Neutrophil (primary cell): Measurements from ENCODE around the gene BCAS1.

Experiments used
- H3K27ac ChIP-seq: fragments of 200-600 bp; sonication (generic); 2 replicates; pipeline ENCODE4 v1.5.1; 2016; ENCODE audit warnings: mild to moderate bottlenecking, moderate library complexity
- H3K27me3 ChIP-seq: fragments of 200-600 bp; sonication (generic); 2 replicates; pipeline ENCODE4 v1.6.0; 2016; ENCODE audit warnings: mild to moderate bottlenecking
- H3K36me3 ChIP-seq: fragments of 200-600 bp; sonication (generic); 2 replicates; pipeline ENCODE4 v1.5.1; 2017
- H3K4me1 ChIP-seq, 2 experiments: fragments of 200-600 bp in 1 of 2; sonication (generic) in 1 of 2; 1 replicate in 1 of 2; 2 replicates in 1 of 2; pipeline versions ENCODE4 v1.5.1 to v1.6.1; 2013 to 2016; ENCODE audit warnings: low read depth in 1 of 2, low read length in 1 of 2, mild to moderate bottlenecking in 1 of 2, moderate library complexity in 1 of 2; ENCODE audit not compliant: control insufficient read depth in 1 of 2, insufficient read depth in 1 of 2
- H3K4me3 ChIP-seq, 2 experiments: fragments of 200-600 bp in 1 of 2; sonication (generic) in 1 of 2; 1 replicate in 1 of 2; 2 replicates in 1 of 2; pipeline ENCODE4 v1.5.1; 2013 to 2016; ENCODE audit warnings: low read depth in 1 of 2, low read length in 1 of 2, mild to moderate bottlenecking in 1 of 2, moderate library complexity in 1 of 2
- H3K9me3 ChIP-seq: fragments of 200-600 bp; sonication (generic); 2 replicates; pipeline ENCODE4 v1.5.1; 2016
- CTCF ChIP-seq: fragments of 200-600 bp; sonication (generic); IDR thresholded peaks from 2 replicates; pipeline ENCODE4 v1.5.1; 2016; ENCODE audit warnings: antibody characterized with exemption

BCAS1 gene

GRCh38 chr20:53970232-53970631 lies 100.2 kb downstream of the BCAS1 start:
- Histone ChIP-seq H3K36me3 (no peaks in the 10 kb centered on the region), H3K27me3 (no peaks in the 10 kb centered on the region), H3K4me3 (no peak overlapping the region), H3K9me3 (no peaks in the 10 kb centered on the region), H3K27ac (no peak overlapping the region), H3K4me1 (no peaks in the 10 kb centered on the region)
- no peak for TF ChIP-seq CTCF

DNA sequence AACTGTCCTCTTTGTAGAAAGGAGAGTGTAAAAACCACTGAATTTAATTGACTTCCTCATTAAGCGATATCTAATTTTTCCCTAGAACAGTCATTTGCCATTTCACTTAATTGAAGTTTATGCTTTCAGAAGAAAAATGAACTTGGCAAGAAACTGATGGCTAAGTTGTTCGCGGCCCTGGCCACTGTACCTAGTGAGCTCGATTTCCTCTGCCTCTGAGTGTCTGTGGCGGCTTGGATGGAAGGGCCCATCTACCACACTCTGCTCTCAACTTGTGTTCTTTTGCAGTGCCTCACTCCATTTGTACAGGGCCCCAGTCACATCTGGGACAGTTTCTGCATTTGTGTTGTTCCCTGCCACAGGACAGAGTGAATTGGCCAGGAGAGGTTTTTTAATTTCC lies 102.9 kb downstream of the BCAS1 start:
- no peak overlapping the region for H3K4me3 ChIP-seq
- no peaks in the 10 kb centered on the region for H3K4me1 ChIP-seq
- TF ChIP-seq CTCF, result no peak
- no peak overlapping the region for H3K27ac ChIP-seq
- no peaks in the 10 kb centered on the region for H3K9me3 ChIP-seq
- H3K36me3 ChIP-seq, result no peaks in the 10 kb centered on the region
- no peaks in the 10 kb centered on the region for H3K27me3 ChIP-seq

DNA sequence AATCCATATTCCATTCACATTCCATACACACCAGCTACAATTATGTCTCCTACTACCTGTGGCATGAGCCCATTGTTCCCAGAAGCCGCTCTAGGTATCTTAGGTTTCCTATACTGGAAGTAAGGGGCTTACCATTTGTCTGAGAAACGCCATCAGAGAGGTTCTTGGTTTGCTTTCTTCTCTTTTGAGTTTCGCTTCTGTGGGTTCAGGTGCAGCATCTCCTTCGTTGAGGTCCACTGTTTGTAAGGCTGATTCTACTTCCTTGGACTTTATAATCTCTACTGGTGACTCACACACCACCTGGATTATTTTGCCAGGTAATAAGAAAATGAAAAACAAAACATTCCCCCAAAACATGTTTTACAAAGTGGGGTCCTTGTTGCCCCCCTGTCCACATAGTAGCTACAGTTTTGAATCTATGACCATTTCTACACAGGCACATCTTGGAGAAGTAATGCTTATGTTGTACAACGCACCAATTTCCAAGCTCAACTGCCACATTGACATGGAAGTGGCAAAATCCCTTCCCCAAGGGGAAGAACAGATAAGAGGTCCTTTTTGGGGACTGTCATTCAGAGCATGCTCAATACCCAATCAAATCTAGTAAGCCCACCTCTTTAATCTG lies 103.5 kb downstream of the BCAS1 start:
- Histone ChIP-seq H3K9me3 (no peaks in the 10 kb centered on the region), H3K36me3 (no peaks in the 10 kb centered on the region), H3K4me1 (no peaks in the 10 kb centered on the region), H3K4me3 (no peak overlapping the region), H3K27me3 (peaks cover 6% of the 10 kb centered on the region), H3K27ac (no peak overlapping the region)
- no peak for TF ChIP-seq CTCF

DNA sequence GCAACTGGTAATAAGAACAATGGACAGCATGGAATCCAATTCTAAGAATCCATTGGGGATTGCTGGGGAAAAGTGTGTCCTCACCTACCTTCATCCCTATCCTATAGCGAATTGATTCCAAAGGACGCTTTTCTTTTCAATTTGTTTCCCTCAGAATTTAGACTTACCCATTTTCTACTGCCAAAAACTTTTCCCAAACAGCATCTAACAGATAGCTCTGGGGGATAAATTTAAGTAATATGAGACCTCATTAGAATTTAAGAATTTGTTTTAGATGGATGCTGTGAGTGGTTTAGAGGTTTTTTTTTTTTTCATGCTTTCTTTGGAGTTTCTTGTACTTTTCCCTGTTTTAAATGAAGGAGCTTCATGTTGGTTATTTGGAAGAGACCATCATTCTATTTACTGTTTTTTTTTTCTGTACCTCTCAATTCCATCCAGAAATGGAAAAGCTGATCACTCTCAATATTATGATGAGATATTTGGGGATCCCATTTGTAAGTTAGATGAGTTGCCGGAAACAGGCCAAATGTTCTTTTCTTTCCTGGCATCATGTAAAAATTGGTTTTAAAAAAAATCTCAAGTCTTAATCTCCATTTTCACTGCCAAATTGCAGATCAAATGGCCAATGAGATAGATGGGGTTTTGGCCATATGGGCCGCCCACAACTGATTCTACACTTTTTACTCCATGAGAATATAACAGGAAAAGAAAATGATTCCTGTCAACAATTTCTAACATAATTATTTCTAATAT lies 105.7 kb downstream of the BCAS1 start:
- TF ChIP-seq CTCF, result no peak
- no peaks in the 10 kb centered on the region for H3K36me3 ChIP-seq

DNA sequence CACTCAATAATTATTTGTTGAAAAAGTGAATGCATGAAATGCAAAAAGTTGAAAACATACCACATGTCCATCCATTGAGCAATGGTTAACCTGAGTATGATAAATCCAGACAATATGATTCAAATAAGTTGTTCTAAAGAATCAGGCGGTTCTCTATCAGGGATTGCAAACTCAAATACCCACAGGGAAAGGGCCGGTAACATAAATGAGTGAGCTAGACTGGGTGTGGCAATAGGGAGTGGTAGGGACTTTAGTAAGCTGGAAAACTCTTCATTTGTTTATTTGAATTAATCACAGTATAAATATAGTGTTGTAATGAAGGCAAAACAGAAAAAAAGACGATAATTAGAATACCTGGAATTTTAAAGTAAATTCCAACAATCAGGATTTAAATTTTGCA lies 106.3 kb downstream of the BCAS1 start:
- Histone ChIP-seq H3K4me1 (no peaks in the 10 kb centered on the region), H3K4me3 (no peak overlapping the region), H3K36me3 (no peaks in the 10 kb centered on the region), H3K27ac (no peak overlapping the region), H3K27me3 (peaks cover 18% of the 10 kb centered on the region), H3K9me3 (no peaks in the 10 kb centered on the region)
- TF ChIP-seq CTCF, result no peak

More for the DNA sequence above, 105.7 kb downstream of the BCAS1 start:
- Histone ChIP-seq H3K27me3 (peaks cover 18% of the 10 kb centered on the region), H3K4me1 (no peaks in the 10 kb centered on the region), H3K9me3 (no peaks in the 10 kb centered on the region), H3K27ac (no peak overlapping the region), H3K4me3 (no peak overlapping the region)
